ENCODE results near the gene KLF13.

Gene KLF13

GRCh38 chr15:31300981-31301672, 25.5 kb upstream of the KLF13 start:
- DNase-seq = no peak

- DNase-seq = no peak
Observed at GRCh38 chr15:31301673-31301990, 25.0 kb upstream of the KLF13 start.

- DNase-seq = no peak
Observed at GRCh38 chr15:31302029-31302657, 24.5 kb upstream of the KLF13 start.

GRCh38 chr15:31302778-31303725, 23.6 kb upstream of the KLF13 start:
- DNase-seq = no peak

- no peak for DNase-seq
Observed at GRCh38 chr15:31303726-31304648, 22.6 kb upstream of the KLF13 start.

GRCh38 chr15:31304751-31305365, 21.8 kb upstream of the KLF13 start:
- no peak for DNase-seq

GRCh38 chr15:31305375-31305774, 21.3 kb upstream of the KLF13 start:
- no peak for DNase-seq

GRCh38 chr15:31305796-31306425, 20.7 kb upstream of the KLF13 start:
- DNase-seq = no peak

- DNase-seq = no peak
Observed at GRCh38 chr15:31306426-31307269, 20.0 kb upstream of the KLF13 start.

- DNase-seq = no peak
Observed at GRCh38 chr15:31307270-31308184, 19.1 kb upstream of the KLF13 start.

GRCh38 chr15:31308185-31308639, 18.4 kb upstream of the KLF13 start:
- DNase-seq = no peak

GRCh38 chr15:31309893-31310606, 16.6 kb upstream of the KLF13 start:
- no peak for DNase-seq

GRCh38 chr15:31311735-31312619, 14.7 kb upstream of the KLF13 start:
- DNase-seq = no peak

- DNase-seq = no peak
Observed at GRCh38 chr15:31313223-31313622, 13.4 kb upstream of the KLF13 start.

GRCh38 chr15:31314380-31314779, 12.3 kb upstream of the KLF13 start:
- DNase-seq = no peak

- no peak for DNase-seq
Observed at GRCh38 chr15:31316135-31316795, 10.4 kb upstream of the KLF13 start.

- no peak for DNase-seq
Observed at GRCh38 chr15:31317017-31317416, 9.6 kb upstream of the KLF13 start.

Data from effector CD4-positive, alpha-beta T cell (primary cell).